Measurements from ENCODE around the gene ATP9B.

Gene ATP9B

GRCh38 chr18:79404567-79404910 lies 335.3 kb downstream of the ATP9B start:
- in situ Hi-C loops (cut with MboI; ENCODE audit: low sequenced_read_pairs), result loop anchor here (10.0 kb wide), 1 partner anchor 110 kb away; no protein-coding TSS in a partner anchor

- in situ Hi-C loops (cut with MboI; ENCODE audit: low sequenced_read_pairs), result loop anchor here (10.0 kb wide), 1 partner anchor 110 kb away; no protein-coding TSS in a partner anchor
These were observed 336.0 kb downstream of the ATP9B start for GRCh38 chr18:79405019-79405780.

- in situ Hi-C loops (cut with MboI; ENCODE audit: low sequenced_read_pairs), result loop anchor here (10.0 kb wide), 1 partner anchor 109 kb away; no protein-coding TSS in a partner anchor
These were observed 336.8 kb downstream of the ATP9B start for GRCh38 chr18:79405781-79406575.

- in situ Hi-C loops (cut with MboI; ENCODE audit: low sequenced_read_pairs), result loop anchor here (10.0 kb wide), 1 partner anchor 108 kb away; no protein-coding TSS in a partner anchor
These were observed 337.5 kb downstream of the ATP9B start for GRCh38 chr18:79406708-79407107.

- in situ Hi-C loops (cut with MboI; ENCODE audit: low sequenced_read_pairs), result loop anchor here (10.0 kb wide), 1 partner anchor 105 kb away; no protein-coding TSS in a partner anchor
These were observed 340.1 kb downstream of the ATP9B start for GRCh38 chr18:79409313-79409712.

GRCh38 chr18:79410171-79410641 lies 341.0 kb downstream of the ATP9B start:
- in situ Hi-C loops (cut with MboI; ENCODE audit: low sequenced_read_pairs), result no loop called here

GRCh38 chr18:79410731-79411613 lies 341.8 kb downstream of the ATP9B start:
- in situ Hi-C loops (cut with MboI; ENCODE audit: low sequenced_read_pairs), result no loop called here

- in situ Hi-C loops (cut with MboI; ENCODE audit: low sequenced_read_pairs), result no loop called here
These were observed 342.7 kb downstream of the ATP9B start for GRCh38 chr18:79411614-79412526.

GRCh38 chr18:79413025-79413424 lies 343.8 kb downstream of the ATP9B start:
- in situ Hi-C loops (cut with MboI; ENCODE audit: low sequenced_read_pairs), result no loop called here

GRCh38 chr18:79413426-79413825 lies 344.2 kb downstream of the ATP9B start:
- in situ Hi-C loops (cut with MboI; ENCODE audit: low sequenced_read_pairs), result no loop called here

GRCh38 chr18:79413901-79414300 lies 344.7 kb downstream of the ATP9B start:
- in situ Hi-C loops (cut with MboI; ENCODE audit: low sequenced_read_pairs), result no loop called here

- in situ Hi-C loops (cut with MboI; ENCODE audit: low sequenced_read_pairs), result no loop called here
These were observed 347.0 kb downstream of the ATP9B start for GRCh38 chr18:79416022-79416676.

- in situ Hi-C loops (cut with MboI; ENCODE audit: low sequenced_read_pairs), result no loop called here
These were observed 347.5 kb downstream of the ATP9B start for GRCh38 chr18:79416677-79417052.

- in situ Hi-C loops (cut with MboI; ENCODE audit: low sequenced_read_pairs), result no loop called here
These were observed 349.0 kb downstream of the ATP9B start for GRCh38 chr18:79418236-79418635.

- in situ Hi-C loops (cut with MboI; ENCODE audit: low sequenced_read_pairs), result no loop called here
These were observed 349.4 kb downstream of the ATP9B start for GRCh38 chr18:79418642-79419041.

GRCh38 chr18:79420033-79420745 lies 351.0 kb downstream of the ATP9B start:
- in situ Hi-C loops (cut with MboI; ENCODE audit: low sequenced_read_pairs), result no loop called here

- in situ Hi-C loops (cut with MboI; ENCODE audit: low sequenced_read_pairs), result no loop called here
These were observed 352.2 kb downstream of the ATP9B start for GRCh38 chr18:79421275-79421857.

Data from HL-60/S4 (cell line).